SU-DHL-6 (cell line): ENCODE measurements around the gene GPD1.

Source experiments
- EZH2phosphoT487 ChIP-seq: fragments of 200-600 bp; sonication (generic), shearing (Covaris generic); conservative IDR thresholded peaks from 2 replicates; pipeline ENCODE4 v1.6.1; 2018; ENCODE audit warnings: mild to moderate bottlenecking, antibody characterized with exemption, low read length, moderate library complexity, mixed read lengths
- TF ChIP-seq, protein P1 (sequence below): fragments of 200-600 bp; sonication (generic); IDR thresholded peaks from one replicate; pipeline ENCODE4 v1.5.1; 2017; ENCODE audit warnings: antibody characterized with exemption, mild to moderate bottlenecking, low read length, moderate library complexity; ENCODE audit not compliant: insufficient read depth, poor library complexity, severe bottlenecking

GRCh38 chr12:50088577-50089335 lies 15.1 kb upstream of the GPD1 start:
- TF ChIP-seq, protein P1, sequence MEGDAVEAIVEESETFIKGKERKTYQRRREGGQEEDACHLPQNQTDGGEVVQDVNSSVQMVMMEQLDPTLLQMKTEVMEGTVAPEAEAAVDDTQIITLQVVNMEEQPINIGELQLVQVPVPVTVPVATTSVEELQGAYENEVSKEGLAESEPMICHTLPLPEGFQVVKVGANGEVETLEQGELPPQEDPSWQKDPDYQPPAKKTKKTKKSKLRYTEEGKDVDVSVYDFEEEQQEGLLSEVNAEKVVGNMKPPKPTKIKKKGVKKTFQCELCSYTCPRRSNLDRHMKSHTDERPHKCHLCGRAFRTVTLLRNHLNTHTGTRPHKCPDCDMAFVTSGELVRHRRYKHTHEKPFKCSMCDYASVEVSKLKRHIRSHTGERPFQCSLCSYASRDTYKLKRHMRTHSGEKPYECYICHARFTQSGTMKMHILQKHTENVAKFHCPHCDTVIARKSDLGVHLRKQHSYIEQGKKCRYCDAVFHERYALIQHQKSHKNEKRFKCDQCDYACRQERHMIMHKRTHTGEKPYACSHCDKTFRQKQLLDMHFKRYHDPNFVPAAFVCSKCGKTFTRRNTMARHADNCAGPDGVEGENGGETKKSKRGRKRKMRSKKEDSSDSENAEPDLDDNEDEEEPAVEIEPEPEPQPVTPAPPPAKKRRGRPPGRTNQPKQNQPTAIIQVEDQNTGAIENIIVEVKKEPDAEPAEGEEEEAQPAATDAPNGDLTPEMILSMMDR, result peak; percentile 92
- TF ChIP-seq EZH2phosphoT487, result no peak
